ENCODE data around the gene VSIG10.

DNA sequence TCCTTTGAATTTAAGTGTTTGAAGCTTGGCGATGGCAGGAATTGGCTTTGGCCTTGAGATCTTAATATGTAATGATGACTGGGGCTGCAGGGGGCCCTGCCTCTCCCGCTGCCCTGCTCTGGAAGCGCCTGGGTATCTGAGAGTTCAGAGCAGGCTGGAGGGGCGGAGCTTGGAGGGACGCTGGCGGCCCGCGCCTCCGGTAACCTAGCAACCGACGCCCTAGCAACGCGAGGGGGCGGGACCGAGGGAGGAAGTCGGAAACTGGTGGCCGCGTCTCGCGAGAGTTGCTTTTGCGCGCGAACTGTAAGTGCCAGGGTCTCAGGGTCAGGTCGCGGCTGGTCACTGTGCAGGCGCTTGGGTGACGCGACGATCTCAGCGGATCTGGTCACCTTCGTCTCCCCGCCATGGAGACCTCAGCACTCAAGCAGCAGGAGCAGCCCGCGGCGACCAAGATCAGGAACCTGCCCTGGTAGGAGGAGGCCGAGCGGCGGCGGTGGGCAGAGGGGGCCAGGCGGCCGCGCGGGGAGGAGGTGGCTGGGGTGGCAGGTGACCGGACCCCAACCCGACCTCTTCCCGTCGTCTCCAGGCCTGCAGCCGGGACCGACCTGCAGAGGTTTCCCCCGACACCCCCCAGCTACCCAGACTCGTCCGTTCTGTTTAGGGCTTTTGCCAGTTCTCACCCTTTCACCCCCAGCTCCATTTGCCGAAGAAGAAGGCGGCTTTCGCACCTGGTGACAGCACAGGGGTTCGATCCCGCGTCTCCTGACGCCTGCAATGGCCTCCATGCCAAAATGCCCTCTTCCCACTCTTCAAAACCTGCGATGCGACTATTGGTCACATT lies 87.2 kb downstream of the VSIG10 start, which contains the start of gene RFC5:
- peak in 2 of 4 donors; percentile 42 to 44 for TF ChIP-seq POLR2AphosphoS5 (IDR thresholded peaks at IDR 0.05)
- no peak for TF ChIP-seq CTCF (IDR thresholded peaks at IDR 0.05)
- TF ChIP-seq POLR2A (IDR thresholded peaks at IDR 0.05): no peak
